Stimulated activated CD4-positive, alpha-beta T cell treated with anti-CD3 and anti-CD28 coated beads, Interleukin-1b, Interleukin-23, amount 100 ng/mL, for 1 hour (primary cell): Measurements from ENCODE around the gene KIF1A.

ENCODE experiments used
- DNase-seq, 2 donors: peaks; one replicate each; pipeline ENCODE4 v3.0.0-alpha.2; 2020; ENCODE audit warnings: low read depth in 2 of 2

Gene KIF1A

DNA sequence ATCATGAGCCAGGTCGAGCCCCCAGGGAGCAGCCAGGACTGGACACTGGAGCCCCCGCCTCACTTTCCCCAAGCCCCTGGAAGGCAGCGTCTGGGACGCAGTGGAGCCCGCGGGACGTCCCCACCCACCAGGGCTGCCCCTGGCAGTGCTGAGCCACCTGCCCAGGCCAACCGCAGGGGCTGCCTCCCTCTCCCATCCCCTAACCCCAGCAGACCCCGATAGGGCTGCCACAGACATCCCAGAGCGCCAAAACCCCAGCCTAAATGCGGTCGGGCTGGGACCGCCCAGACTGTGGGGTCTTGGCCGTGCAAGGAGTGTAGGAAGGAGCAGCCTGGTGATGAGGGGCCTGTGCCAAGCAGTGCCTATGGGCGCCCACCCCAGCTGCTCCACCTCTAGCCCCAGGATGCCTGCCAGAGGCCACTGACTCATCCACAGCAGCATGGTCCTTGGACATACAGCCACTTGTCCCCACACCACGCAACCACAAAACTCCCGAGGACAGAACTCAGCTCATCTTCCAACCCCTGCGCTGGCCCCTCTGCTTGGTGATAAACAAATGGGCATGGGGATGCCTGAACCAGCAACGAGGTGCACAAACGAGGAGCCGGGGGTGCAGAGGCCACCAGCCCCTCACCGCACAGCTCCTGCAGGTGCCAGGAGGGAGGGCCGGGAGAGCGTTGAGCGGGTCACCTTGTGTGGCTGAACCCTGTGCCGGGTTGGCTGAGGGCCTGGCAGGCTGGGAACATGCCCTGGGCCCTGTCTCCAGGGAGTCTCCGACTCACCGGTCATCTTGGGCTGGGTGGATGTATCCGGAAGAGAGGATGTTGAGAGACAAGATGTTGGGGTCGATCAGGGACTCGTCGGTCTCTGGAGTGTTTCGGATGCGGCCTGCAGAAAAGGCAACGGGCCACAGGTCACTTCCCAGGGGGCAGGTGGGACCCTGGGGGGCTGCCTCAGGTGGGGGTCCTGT lies 83.5 kb downstream of the KIF1A start:
- DNase-seq = no peak

DNA sequence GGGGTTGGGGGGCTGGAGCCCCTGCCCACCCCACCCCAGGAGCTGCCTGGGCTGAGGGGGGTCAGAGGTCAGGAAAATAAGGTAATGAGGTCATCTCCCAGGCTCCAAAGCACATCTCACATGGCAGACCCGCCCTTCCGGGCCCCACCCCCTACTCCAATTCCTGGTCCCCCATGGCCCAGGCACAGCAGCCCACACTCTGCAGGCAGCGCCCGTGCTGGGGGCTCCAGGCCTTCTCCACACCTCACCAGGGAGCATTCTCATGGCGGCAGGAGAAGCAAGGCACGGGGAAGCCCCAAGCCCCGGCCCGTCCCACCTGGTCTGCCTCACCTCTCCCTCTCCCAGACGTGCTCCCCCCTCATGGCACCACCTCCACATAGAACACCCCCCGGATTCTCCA lies 84.5 kb downstream of the KIF1A start:
- no peak for DNase-seq

DNA sequence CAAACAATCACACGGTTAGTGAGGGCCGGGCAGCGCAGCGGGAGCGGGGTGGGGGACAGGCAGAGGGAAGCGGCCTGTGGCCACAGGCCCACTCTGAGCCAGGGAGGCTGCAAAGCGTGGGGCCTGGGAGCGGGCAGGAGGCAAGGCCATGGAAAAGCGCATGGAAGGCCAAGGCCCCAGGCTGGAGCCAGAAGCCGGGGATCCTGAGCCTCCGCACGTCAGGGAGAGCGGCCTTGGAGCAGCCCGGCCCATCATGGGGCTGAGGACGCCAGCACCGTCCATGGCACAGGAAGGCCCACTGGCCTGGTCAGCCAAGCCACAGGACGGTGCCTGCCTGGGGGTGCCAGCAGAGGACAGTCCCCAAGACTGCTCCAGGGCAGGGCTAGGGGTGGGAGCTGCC lies 85.3 kb downstream of the KIF1A start:
- DNase-seq = no peak

DNA sequence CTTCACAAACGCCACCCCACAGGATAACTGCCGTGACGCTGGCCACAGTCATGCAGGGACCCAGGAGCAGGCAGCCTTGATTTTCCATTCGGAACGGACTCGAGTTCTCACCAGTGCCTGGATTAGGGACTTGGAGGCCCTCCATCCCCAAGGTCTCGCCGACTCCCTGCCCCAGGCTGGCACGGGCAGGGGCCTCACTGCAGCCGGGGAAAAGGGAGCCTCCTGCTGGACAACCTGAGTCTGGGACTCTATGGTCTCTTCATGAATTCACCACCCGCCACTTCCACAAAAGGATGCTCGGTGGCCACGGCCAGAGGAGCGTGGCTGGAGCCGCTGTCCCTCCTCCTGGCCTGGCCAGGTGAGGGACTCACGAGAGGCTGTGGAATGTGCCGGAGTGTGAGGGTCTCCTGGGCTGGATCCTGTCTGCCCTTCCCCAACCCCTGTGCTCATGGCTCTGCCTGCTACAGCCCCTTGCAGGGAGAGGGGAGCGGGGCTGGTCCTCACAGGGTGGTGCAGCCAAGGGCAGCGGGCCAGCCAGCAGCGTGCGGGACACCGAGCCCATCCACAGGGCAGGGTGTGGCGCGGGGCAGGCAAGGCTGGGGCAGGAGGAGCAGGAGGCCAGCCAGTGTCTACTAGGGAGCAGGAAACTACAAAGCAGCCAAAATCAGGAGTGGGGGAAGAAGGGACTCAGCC lies 86.1 kb downstream of the KIF1A start:
- no peak for DNase-seq

DNA sequence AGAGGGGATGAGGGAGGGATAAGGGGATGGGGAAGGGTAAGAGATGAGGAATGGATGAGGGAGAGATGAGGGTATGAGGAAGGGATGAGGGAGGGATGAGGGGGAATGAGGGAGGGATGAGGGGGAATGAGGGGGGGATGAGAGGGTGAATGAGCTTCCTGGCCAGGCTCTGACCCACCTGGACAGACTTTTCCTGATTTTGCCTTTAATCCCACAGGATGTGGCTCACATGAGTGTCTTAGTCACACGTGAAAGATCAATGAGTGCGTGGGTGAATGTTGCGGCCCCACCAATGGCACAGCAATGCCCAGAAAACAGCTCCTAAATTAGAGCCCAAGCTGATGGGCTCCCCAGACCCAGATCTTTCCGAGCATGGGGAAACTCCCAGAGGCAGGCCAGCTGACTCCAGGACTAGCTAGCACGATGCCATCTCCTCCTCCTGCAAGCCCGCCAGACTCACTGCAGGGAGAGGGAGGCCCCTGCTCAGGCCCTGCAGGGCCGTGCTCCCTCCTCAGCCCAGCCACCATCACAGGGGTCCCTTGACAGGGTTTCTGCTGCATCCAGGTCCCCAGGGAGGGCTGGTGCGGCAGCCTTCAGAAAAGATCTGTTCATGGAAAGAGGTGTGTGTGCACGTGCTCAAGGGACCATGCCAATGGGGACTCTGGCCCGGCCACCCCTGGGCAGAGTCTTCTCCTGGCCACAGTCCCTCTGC lies 87.0 kb downstream of the KIF1A start:
- DNase-seq = no peak

DNA sequence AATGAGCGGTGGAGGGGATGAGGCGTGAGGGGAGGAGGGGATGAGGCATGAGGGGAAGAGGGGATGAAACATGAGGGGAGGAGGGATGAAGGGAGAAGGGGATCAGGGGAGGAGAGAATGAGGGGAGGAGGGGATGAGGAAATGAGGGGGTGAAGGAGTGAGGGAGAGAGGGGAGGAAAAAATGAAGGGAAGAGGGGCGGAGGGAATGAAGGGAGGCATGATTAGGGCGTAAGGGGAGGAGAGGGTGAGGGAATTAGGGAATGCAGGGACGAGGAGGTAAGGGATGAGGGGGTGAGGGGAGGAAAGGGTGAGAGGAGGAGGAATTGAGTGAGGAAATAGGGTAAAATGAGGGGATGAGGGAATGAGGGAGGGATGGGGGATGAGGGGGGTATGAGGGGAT lies 87.8 kb downstream of the KIF1A start:
- DNase-seq = no peak

DNA sequence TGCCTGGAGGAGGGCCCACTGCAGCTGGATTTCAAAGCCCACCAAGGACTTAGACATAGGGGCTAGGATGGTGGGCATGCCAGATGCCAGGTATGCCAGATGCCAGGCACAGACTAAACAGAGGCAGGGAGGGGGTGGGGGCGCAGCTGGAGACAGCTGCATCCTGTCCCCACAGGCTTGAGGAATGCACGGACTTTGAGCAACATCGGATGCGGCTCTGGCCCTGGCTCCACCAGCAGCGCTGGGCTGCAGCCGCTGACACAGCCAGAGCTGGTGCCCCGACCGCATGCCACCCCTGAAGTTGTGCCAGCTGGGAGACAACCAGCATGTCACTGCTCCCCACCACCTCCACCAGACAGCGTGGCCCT lies 88.9 kb downstream of the KIF1A start:
- no peak for DNase-seq

DNA sequence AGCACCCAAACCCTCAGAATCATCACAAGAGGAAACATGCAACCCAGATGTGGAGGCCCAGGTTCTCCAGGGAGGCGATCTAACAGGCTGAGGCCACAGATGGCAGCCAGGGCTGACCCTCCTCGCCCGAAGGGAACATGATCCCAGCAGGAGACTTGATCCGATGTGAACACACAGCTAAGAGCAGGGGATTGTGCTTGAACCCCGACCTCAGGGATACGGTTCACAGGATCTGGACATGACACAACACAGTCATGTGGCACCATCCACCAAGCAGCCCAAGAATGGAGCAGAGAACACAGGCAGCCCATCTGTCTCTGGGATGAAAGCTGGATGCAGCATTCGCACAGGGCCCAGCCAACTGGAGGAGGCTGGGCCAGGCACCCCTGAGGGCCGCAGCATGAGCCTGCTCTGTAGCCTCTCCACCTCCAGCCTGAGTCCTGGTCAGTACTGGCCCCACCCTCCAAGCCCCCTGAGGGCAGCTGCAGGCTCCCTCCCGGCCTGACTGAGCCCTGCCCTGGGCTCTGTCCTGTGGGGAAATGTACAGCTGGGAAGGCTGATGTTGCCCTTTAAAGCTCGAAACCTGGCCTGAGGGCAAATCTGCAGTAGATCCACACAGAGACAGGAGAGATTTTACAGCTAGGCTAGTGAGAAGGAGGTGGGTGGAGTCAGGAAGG lies 89.4 kb downstream of the KIF1A start:
- DNase-seq = no peak

DNA sequence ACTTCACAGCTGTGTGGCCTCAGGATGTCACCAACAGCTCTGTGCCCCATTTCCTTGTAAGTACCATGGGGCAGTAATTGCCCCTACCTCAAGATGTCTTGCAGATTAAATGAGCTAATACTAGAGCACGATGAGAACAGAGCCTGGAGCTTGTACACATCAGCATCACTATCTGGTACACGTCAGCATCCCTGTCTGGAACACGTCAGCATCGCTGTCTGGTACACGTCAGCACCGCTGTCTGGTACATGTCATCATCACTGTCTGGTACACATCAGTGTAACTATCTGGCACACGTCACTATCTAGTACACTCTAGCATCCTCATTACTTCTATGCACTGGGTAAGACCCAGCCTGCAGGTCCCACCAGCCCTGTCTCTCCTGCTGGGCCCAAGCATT lies 91.2 kb downstream of the KIF1A start:
- DNase-seq = no peak

DNA sequence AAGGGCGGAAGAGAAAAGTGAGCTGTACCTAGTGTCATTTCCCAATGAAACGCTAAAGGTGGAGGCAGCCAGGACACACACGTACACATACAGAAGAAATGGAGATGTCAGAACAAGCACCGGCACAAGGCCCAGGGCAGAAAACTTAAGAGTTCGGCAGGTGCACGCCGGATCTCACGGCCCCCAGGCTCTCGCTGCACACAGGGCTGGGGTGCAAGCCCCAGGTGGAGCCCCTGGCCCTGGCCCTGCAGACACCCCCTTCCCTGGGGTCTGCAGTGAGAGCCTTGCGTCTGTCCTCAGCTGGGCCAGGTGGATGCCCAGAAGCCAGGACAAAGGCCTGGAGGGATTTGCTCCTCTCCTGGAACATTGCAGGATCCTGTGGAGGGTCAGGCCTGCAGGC lies 91.7 kb downstream of the KIF1A start:
- no peak for DNase-seq

DNA sequence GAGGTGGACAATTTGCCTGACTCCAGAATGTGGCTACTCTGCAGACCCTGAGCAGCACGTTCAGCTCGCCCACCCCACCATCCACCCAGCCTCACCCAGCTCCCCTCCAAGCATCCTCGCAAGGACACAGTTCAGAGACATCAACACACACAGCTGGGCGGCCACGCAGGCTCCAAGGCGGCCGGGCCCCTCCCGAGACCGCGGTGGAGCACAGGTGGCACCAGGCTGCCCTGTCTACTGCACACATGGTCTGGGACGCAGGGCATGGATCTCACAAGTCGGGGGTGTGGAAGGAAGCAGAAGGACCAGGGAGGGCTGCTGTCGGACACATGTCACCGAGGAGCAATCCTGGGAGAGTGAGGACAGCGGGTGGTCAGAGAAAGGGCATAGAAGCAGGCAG lies 92.1 kb downstream of the KIF1A start:
- DNase-seq = no peak

DNA sequence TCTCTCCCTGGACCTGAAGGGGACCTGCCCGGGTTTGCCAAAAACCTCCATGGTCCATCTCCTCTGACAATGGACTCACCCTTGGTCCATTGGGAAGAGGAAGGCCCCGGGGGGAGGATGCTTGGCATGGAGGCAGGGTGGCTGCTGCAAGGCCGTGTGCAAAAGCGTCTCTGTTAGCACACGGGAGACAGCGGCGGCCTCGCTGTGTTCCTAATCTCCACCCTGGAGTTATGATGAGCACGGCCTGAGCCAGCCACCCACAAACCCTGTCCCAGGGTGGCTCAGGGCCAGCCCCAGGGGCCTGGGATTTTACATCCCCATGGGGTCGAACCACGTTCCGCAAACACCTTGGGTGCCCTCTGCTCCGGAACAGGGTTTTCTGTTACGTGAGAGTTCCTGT lies 92.6 kb downstream of the KIF1A start:
- no peak for DNase-seq

DNA sequence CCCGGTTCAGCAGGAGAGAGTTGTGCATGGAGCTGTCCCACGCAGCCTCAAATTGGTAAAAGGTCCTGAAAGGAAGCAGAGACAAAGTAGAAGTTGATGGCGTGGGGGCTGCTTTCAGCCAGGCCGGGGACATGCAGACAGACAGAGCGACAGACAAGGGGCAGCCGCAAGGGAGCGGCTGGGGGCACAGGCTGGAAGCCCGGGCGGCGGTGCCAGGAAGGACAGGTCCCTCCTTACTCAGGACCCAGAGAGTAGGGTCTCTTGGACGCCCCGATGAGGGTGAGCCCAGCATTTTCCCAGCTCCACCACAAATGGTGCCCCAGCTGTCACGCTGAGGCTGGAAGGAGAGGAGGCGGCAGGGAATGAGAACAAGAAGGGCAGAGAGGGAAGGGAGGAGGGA lies 93.1 kb downstream of the KIF1A start:
- DNase-seq = no peak

DNA sequence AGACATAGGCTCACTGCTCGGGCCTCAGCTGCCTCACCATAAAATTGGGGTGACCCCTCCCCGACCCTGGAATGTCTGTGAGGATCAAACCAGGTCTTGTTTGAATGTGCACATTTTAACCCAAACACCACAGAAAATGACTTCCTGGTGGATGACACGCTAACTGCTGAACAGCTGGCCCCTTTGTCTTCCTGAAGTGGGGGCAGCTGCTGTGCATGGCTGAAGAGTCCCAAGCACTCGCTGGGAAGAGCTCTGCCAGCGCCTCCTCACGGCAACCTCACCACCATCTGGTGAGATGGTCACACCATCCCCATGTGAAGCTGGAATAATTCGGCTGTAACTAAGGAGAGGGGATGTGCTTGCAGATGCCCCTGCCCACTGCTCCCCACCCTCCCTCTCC lies 94.3 kb downstream of the KIF1A start:
- no peak for DNase-seq

DNA sequence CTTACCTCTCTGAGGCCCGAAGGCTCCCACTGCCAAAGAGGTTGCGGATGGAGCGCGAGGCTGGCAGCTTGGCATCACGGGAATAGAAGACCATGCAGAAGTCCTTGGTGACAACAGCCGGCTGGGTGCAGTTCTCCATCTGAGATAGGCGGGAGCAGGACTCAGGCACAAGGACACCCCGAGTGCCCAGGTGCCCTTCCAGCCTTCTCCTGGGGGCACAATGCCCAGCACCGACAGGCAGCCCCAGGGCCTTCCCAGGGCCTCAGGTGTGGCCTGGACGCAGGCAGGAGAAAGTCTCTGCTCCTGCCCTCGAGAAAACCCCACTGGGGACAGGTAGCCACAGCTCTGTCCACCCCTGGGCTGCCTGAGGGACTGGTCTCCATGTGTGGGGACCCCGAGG lies 94.8 kb downstream of the KIF1A start:
- no peak for DNase-seq

DNA sequence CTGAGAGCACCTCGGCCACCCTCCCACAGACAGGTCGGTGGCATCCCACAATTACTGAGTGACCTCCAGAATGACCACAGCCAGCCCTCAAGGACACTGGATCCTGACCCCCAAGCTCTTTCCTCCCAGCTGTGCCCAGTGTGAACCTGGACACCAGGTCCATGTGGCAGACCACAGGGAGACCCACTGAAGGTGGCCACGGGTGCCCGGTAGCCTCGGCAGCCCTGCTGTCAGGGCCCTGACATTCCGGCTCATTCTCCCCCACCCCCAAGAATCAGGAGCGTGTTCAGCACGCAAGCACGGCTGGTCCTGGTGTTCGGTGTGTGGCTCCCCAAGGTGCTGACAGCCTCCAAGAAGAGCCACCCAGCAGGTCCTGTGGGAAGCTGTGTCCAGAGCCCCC lies 95.6 kb downstream of the KIF1A start:
- no peak for DNase-seq

DNA sequence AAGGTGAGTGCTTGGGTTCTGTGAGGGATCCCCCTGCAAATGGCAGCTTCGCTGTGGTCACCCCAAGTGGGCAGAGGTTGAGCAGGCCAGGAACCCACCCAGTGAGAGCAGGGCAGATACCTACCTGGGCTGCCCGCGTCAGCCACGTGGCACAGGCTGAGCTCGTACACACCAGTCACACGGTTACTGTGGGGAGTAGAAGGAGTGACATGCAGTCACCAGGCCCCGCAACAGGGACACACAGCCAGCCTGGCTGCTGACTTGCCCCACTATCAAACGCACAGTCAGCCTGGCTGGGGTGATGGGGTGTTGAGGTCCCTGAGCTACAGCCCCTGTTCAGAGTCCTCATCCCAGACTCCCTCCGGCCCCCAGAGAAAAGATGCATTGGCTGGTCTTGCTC lies 96.2 kb downstream of the KIF1A start:
- no peak for DNase-seq

DNA sequence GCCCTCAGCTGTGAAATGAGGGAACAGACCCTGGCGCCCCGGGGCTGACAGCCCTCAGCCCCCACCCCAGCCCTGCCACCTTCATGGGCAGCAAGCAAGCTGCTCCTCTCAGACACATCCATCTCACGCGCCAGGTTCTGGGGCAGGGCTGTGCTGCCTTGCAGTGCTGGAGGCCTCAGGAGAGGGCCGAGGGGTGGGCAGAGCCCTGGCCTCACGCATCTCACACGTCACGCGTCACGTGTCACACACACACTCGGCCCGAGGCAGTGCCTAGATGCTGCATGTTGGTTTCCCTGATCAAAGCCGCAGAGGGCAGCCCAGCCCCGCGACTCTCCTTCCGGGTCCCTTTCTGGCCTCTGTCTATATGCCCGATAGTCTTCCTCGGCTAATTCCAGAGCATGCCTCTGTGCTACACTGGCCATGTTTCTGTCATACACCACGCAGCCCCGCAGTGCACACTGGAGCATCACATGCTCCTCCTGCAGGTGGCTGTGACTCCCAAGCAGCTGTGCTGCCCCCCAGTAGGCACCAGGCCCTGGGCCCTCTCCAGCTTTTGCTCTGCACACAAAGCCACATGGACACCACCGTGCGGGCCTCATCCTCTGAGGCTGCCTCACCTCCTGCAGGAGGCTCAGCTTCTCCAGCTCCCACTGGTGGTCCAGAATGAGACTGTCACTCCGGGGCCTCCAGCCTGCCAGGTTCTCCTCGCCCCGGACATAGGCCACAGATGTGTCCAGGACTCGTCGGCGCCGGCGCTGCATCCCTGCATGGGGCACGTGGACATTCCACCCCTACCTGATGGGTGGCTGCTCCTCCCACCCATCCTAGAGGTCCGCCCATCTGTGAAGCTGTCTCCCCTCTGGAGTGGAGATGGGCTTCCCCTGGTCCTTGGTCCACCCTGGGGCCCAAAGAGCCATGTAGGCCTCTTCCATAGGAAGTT lies 97.0 kb downstream of the KIF1A start:
- no peak for DNase-seq

DNA sequence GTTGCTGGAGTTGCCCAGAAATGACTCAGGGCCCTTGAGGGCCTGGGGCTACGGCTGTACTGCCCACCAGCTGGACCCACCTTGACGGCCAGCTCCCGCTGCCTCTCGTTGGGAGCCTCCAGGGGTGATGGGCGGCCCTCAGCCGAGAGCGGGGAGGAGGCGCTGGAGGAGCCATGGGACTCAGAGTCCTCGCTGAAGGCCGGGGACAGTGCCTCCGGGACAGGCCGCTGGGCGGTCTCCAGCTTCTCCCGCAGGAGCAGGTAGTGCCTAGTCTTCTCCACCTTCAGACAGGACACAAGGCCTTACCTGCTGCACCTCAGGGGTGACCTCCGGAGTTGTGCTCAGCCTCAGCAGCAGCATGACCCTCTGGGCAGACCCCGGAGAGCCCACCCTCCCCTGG lies 97.6 kb downstream of the KIF1A start:
- DNase-seq = no peak

DNA sequence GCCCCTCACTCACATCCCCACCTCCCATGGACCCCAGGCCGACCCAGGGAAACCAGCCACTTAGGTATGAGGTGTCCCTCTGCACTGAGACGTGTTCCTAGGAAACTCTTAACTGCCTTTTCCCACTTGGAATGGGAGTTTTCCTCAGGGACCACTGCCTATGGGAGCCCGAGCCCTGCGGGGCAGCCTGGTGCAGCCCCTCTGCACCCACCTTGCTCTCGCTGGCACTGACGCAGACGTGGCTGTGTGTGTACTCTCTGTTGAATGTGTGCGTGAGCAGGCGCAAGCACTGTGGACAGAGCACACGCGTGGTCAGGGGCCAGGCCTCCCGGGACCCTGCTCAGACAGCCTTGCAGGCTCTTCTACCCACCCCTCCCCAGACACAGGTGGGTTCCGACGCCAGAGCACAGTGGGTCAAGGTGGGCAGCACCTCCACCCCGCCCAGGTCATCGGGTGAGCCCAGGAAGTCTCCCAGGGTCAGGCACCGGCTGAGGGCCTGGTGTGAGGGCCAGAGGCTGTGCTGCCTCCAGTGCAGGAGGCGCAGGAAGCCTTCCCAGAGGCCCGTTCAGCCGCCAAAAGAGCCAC lies 98.3 kb downstream of the KIF1A start:
- DNase-seq = no peak
